H9 (cell line): ENCODE results near the gene CCNB1IP1. TPM values are rescaled to one million over a fixed set of nuclear protein-coding genes. Genes with fewer than 3 reads are reported as not detected.

Experiments
- DNase-seq: peaks from one replicate; pipeline ENCODE4 v3.0.0-alpha.2; 2017
- H2AFZ ChIP-seq: one replicate; pipeline ENCODE4 v1.6.1; 2013; ENCODE audit warnings: mild to moderate bottlenecking, low read length, control low read depth, moderate library complexity
- H2AK5ac ChIP-seq: 2 replicates; pipeline ENCODE4 v1.6.1; 2013; ENCODE audit warnings: low read length, control low read depth, mixed read lengths; ENCODE audit not compliant: insufficient read length
- H2BK120ac ChIP-seq: one replicate; pipeline ENCODE4 v1.6.1; 2013; ENCODE audit warnings: low read depth, mild to moderate bottlenecking, low read length, control low read depth, inconsistent platforms; ENCODE audit not compliant: poor library complexity, severe bottlenecking
- H2BK12ac ChIP-seq: 2 replicates; pipeline ENCODE4 v1.6.1; 2013; ENCODE audit warnings: low read length, control low read depth, mixed read lengths, low read depth; ENCODE audit not compliant: insufficient read length
- H2BK15ac ChIP-seq: 2 replicates; pipeline ENCODE4 v1.6.1; 2013; ENCODE audit warnings: low read depth, low read length, control low read depth
- H2BK20ac ChIP-seq: one replicate; pipeline ENCODE4 v1.6.1; 2013; ENCODE audit warnings: low read depth, mild to moderate bottlenecking, low read length, control low read depth, inconsistent platforms; ENCODE audit not compliant: poor library complexity, severe bottlenecking
- H2BK5ac ChIP-seq: 2 replicates; pipeline ENCODE4 v1.6.1; 2013; ENCODE audit warnings: low read length, control low read depth, mixed read lengths; ENCODE audit not compliant: insufficient read length
- H3K14ac ChIP-seq: 2 replicates; pipeline ENCODE4 v1.6.1; 2013; ENCODE audit warnings: low read length, control low read depth; ENCODE audit not compliant: insufficient read depth
- H3K18ac ChIP-seq: 2 replicates; pipeline ENCODE4 v1.6.1; 2013; ENCODE audit warnings: low read depth, mild to moderate bottlenecking, mixed read lengths, low read length, control low read depth; ENCODE audit not compliant: insufficient read length
- H3K23ac ChIP-seq: 2 replicates; pipeline ENCODE4 v1.6.1; 2013; ENCODE audit warnings: low read length, control low read depth, mixed read lengths, low read depth; ENCODE audit not compliant: insufficient read length
- H3K23me2 ChIP-seq: 2 replicates; pipeline ENCODE4 v1.6.1; 2013; ENCODE audit warnings: low read depth, mild to moderate bottlenecking, mixed read lengths, low read length, control low read depth; ENCODE audit not compliant: insufficient read length, poor library complexity, severe bottlenecking
- H3K27ac ChIP-seq: 2 replicates; pipeline ENCODE4 v1.5.1; 2013; ENCODE audit warnings: low read length, control low read depth, mixed read lengths, low read depth; ENCODE audit not compliant: insufficient read length
- H3K27me3 ChIP-seq: 2 replicates; pipeline ENCODE4 v1.6.1; 2013; ENCODE audit warnings: low read length, control low read depth, inconsistent platforms; ENCODE audit not compliant: insufficient read depth
- H3K4ac ChIP-seq: 2 replicates; pipeline ENCODE4 v1.6.1; 2013; ENCODE audit warnings: low read depth, mild to moderate bottlenecking, control low read depth, inconsistent platforms, low read length, moderate library complexity
- H3K4me1 ChIP-seq: 2 replicates; pipeline ENCODE4 v1.6.1; 2013; ENCODE audit warnings: low read length, control low read depth, inconsistent platforms; ENCODE audit not compliant: insufficient read depth
- H3K4me2 ChIP-seq: 2 replicates; pipeline ENCODE4 v1.6.1; 2013; ENCODE audit warnings: low read length, control low read depth, mixed read lengths; ENCODE audit not compliant: insufficient read length, insufficient read depth
- H3K56ac ChIP-seq: 2 replicates; pipeline ENCODE4 v1.6.1; 2013; ENCODE audit warnings: low read depth, mild to moderate bottlenecking, mixed read lengths, low read length, control low read depth; ENCODE audit not compliant: insufficient read length
- H3K79me1 ChIP-seq: 2 replicates; pipeline ENCODE4 v1.6.1; 2013; ENCODE audit warnings: low read depth, mild to moderate bottlenecking, moderate library complexity, low read length, control low read depth, inconsistent platforms; ENCODE audit not compliant: insufficient read depth, poor library complexity, severe bottlenecking
- H3K79me2 ChIP-seq: 2 replicates; pipeline ENCODE4 v1.6.1; 2013; ENCODE audit warnings: low read length, control low read depth, inconsistent platforms; ENCODE audit not compliant: insufficient read depth
- H3K9ac ChIP-seq: 2 replicates; pipeline ENCODE4 v1.6.1; 2013; ENCODE audit warnings: low read length, control low read depth, mixed read lengths; ENCODE audit not compliant: insufficient read length; ENCODE audit errors: extremely low read depth
- H3K9me3 ChIP-seq: one replicate; pipeline ENCODE4 v1.6.1; 2013; ENCODE audit warnings: low read depth, low read length, inconsistent platforms; ENCODE audit not compliant: control insufficient read depth
- H3T11ph ChIP-seq: one replicate; pipeline ENCODE4 v1.6.1; 2013; ENCODE audit warnings: mild to moderate bottlenecking, low read length, control low read depth, inconsistent platforms
- H4K20me1 ChIP-seq: one replicate; pipeline ENCODE4 v1.6.1; 2013; ENCODE audit not compliant: control insufficient read depth, insufficient read length, insufficient read depth
- H4K5ac ChIP-seq: 2 replicates; pipeline ENCODE4 v1.6.1; 2013; ENCODE audit warnings: low read depth, mild to moderate bottlenecking, mixed read lengths, low read length, control low read depth; ENCODE audit not compliant: insufficient read length
- H4K8ac ChIP-seq: replicated peaks from 2 replicates; pipeline ENCODE4 v1.6.1; 2013; ENCODE audit warnings: low read length, control low read depth, mixed read lengths, low read depth; ENCODE audit not compliant: insufficient read length
- H4K91ac ChIP-seq: 2 replicates; pipeline ENCODE4 v1.6.1; 2013; ENCODE audit warnings: low read depth, mild to moderate bottlenecking, moderate library complexity, mixed read lengths, low read length, control low read depth; ENCODE audit not compliant: insufficient read length
- H3K27ac Mint-ChIP-seq, 3 experiments: 2 replicates in 2 of 3; 3 replicates in 1 of 3; pipeline ENCODE4 v1.8.0; 2020 to 2021; ENCODE audit warnings: mixed read lengths in 3 of 3, mild to moderate bottlenecking in 1 of 3, moderate library complexity in 1 of 3
- H3K27me3 Mint-ChIP-seq: 2 replicates; pipeline ENCODE4 v1.8.0; 2021; ENCODE audit warnings: low read depth, mild to moderate bottlenecking, moderate library complexity, mixed read lengths
- H3K36me3 Mint-ChIP-seq, 3 experiments: 2 replicates in 2 of 3; 3 replicates in 1 of 3; pipeline ENCODE4 v1.8.0; 2020 to 2021; ENCODE audit warnings: low read depth in 3 of 3, mixed read lengths in 3 of 3; ENCODE audit not compliant: insufficient read depth in 1 of 3
- H3K4me1 Mint-ChIP-seq, 2 experiments: 2 replicates each; pipeline ENCODE4 v1.8.0; 2020; ENCODE audit warnings: mixed read lengths in 2 of 2
- H3K4me3 Mint-ChIP-seq, 2 experiments: 2 replicates in 1 of 2; 3 replicates in 1 of 2; pipeline ENCODE4 v1.8.0; 2020 to 2021; ENCODE audit warnings: mild to moderate bottlenecking in 2 of 2, mixed read lengths in 2 of 2, moderate library complexity in 1 of 2
- H3K9me3 Mint-ChIP-seq, 2 experiments: 2 replicates in 1 of 2; 3 replicates in 1 of 2; pipeline ENCODE4 v1.8.0; 2020; ENCODE audit warnings: mild to moderate bottlenecking in 2 of 2, mixed read lengths in 2 of 2, moderate library complexity in 1 of 2
- WGBS: extraction: QIAGEN DNeasy Blood & Tissue Kit; methylation state at CpG from one replicate; pipeline ENCODE4 v1.1.7; 2013; ENCODE audit warnings: missing lambda C conversion rate, low lambda C conversion rate, mixed read lengths; ENCODE audit not compliant: insufficient read length; ENCODE audit errors: extremely low coverage; 5-methylcytosine and 5-hydroxymethylcytosine counted together
- total RNA-seq: library from RNA; stranded (reverse); gene quantifications from 2 replicates; pipeline ENCODE4 v1.2.1, GENCODE V29; 2021
- TF ChIP-seq, protein P1 (sequence below): fragments of 200-600 bp; sonication (generic); conservative IDR thresholded peaks from 3 replicates; pipeline ENCODE4 v1.8.0; 2021; ENCODE audit warnings: antibody characterized with exemption, mild to moderate bottlenecking

Gene CCNB1IP1
- total RNA-seq, 1 experiment from 2014 or later, result 165 TPM

DNA sequence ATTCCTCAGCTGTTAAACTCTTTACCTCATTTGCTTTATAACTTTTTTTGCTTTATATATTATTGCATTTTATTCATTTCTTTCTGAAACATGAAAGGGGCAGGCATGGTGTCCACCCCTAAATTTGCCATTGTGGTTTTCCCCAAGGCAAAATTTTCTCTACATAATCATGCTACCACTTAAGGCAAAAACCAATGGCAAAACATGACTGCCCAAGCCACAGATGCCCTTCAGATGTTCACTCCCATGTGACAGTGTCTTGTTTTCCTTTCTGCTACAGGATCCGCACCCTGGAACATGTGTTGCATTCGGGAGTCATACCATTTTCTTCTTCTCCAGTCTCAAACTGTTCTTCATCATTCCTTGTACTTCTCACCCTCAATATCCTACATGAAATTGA, 55.7 kb downstream of the CCNB1IP1 start:
- no peak overlapping the region for H2AFZ ChIP-seq
- H3K23ac ChIP-seq, result no peak overlapping the region
- no peak overlapping the region for H3K27ac Mint-ChIP-seq
- no peaks in the 10 kb centered on the region for H3K79me1 ChIP-seq
- H3K27me3 ChIP-seq, result no peaks in the 10 kb centered on the region
- H3K9ac ChIP-seq, result no peak overlapping the region
- peaks cover 54 to 83% (median 80%) of the 10 kb centered on the region in 3 experiments for H3K36me3 Mint-ChIP-seq
- H3K79me2 ChIP-seq, result no peaks in the 10 kb centered on the region; the same call in 1 of the 2 replicates
- H3T11ph ChIP-seq, result no peak overlapping the region
- no peak overlapping the region for H3K4me2 ChIP-seq
- no peaks in the 10 kb centered on the region for H3K4me1 Mint-ChIP-seq
- H3K27ac ChIP-seq, result no peak overlapping the region
- no peaks in the 10 kb centered on the region for H3K23me2 ChIP-seq
- H3K4me1 ChIP-seq, result no peaks in the 10 kb centered on the region
- no peak overlapping the region for H3K56ac ChIP-seq
- H2BK12ac ChIP-seq, result no peak overlapping the region
- H4K91ac ChIP-seq, result no peak overlapping the region
- no peak overlapping the region for H2AK5ac ChIP-seq
- no peak overlapping the region for H2BK5ac ChIP-seq
- H2BK15ac ChIP-seq, result no peak overlapping the region
- H3K18ac ChIP-seq, result no peak overlapping the region
- no peaks in the 10 kb centered on the region; the same call in 1 of the 2 replicates for H3K27me3 Mint-ChIP-seq
- H2BK120ac ChIP-seq, result no peak overlapping the region
- WGBS, result no CpG with 5 or more reads among the region's 2 CpGs
- TF ChIP-seq, protein P1, sequence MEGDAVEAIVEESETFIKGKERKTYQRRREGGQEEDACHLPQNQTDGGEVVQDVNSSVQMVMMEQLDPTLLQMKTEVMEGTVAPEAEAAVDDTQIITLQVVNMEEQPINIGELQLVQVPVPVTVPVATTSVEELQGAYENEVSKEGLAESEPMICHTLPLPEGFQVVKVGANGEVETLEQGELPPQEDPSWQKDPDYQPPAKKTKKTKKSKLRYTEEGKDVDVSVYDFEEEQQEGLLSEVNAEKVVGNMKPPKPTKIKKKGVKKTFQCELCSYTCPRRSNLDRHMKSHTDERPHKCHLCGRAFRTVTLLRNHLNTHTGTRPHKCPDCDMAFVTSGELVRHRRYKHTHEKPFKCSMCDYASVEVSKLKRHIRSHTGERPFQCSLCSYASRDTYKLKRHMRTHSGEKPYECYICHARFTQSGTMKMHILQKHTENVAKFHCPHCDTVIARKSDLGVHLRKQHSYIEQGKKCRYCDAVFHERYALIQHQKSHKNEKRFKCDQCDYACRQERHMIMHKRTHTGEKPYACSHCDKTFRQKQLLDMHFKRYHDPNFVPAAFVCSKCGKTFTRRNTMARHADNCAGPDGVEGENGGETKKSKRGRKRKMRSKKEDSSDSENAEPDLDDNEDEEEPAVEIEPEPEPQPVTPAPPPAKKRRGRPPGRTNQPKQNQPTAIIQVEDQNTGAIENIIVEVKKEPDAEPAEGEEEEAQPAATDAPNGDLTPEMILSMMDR, result no peak
- no peak overlapping the region for H2BK20ac ChIP-seq
- no peak overlapping the region for H4K5ac ChIP-seq
- H3K4ac ChIP-seq, result no peak overlapping the region
- no peaks in the 10 kb centered on the region for H4K20me1 ChIP-seq
- DNase-seq, result no peak
- H4K8ac ChIP-seq, result no peak overlapping the region
- H3K14ac ChIP-seq, result no peak overlapping the region
- H3K4me3 Mint-ChIP-seq, result no peak overlapping the region
- peaks cover 83 to 87% of the 10 kb centered on the region in 2 experiments for H3K9me3 Mint-ChIP-seq
- H3K9me3 ChIP-seq, result peaks cover 24% of the 10 kb centered on the region
